GM18951 (cell line): ENCODE measurements around the gene TJP2.

Experiments
- POLR2A ChIP-seq: IDR thresholded peaks from 4 replicates; pipeline ENCODE4 v1.6.1; 2011; ENCODE audit warnings: mild to moderate bottlenecking; ENCODE audit not compliant: insufficient read length, insufficient read depth; ENCODE audit errors: extremely low read depth
- in situ Hi-C: fragments of 300-500 bp; cut with MboI; formaldehyde crosslinking; loops from one replicate; pipeline ENCODE4 v1.12.0; 2022; ENCODE audit warnings: low sequenced_read_pairs, mixed read lengths, inconsistent platforms; ENCODE audit not compliant: unreplicated experiment

TJP2 gene

GRCh38 chr9:69236188-69236587, 62.1 kb downstream of the TJP2 start:
- TF ChIP-seq POLR2A, result no peak
- in situ Hi-C loops, result no loop called here

GRCh38 chr9:69237702-69238295, 63.7 kb downstream of the TJP2 start:
- in situ Hi-C loops, result no loop called here
- TF ChIP-seq POLR2A, result no peak

- in situ Hi-C loops, result no loop called here
- no peak for TF ChIP-seq POLR2A
These were observed 69.0 kb downstream of the TJP2 start for GRCh38 chr9:69243116-69243515.

GRCh38 chr9:69246629-69247028, 72.6 kb downstream of the TJP2 start:
- in situ Hi-C loops, result no loop called here
- no peak for TF ChIP-seq POLR2A

GRCh38 chr9:69248005-69248404, 73.9 kb downstream of the TJP2 start:
- in situ Hi-C loops, result no loop called here
- no peak for TF ChIP-seq POLR2A

GRCh38 chr9:69249337-69249736, 75.3 kb downstream of the TJP2 start:
- in situ Hi-C loops, result no loop called here
- no peak for TF ChIP-seq POLR2A

- TF ChIP-seq POLR2A, result no peak
These were observed 76.6 kb downstream of the TJP2 start for GRCh38 chr9:69250681-69251080.

GRCh38 chr9:69252436-69252835, 78.4 kb downstream of the TJP2 start:
- in situ Hi-C loops, result no loop called here
- TF ChIP-seq POLR2A, result no peak

More at GRCh38 chr9:69250681-69251080, 76.6 kb downstream of the TJP2 start:
- in situ Hi-C loops, result no loop called here

GRCh38 chr9:69253057-69253456, 79.0 kb downstream of the TJP2 start:
- TF ChIP-seq POLR2A, result no peak
- in situ Hi-C loops, result no loop called here

GRCh38 chr9:69254223-69254622, 80.1 kb downstream of the TJP2 start:
- in situ Hi-C loops, result no loop called here
- TF ChIP-seq POLR2A, result no peak

- in situ Hi-C loops, result no loop called here
These were observed 81.5 kb downstream of the TJP2 start for GRCh38 chr9:69255591-69255990.

GRCh38 chr9:69258551-69258950, 84.5 kb downstream of the TJP2 start:
- no peak for TF ChIP-seq POLR2A
- in situ Hi-C loops, result no loop called here

More at GRCh38 chr9:69255591-69255990, 81.5 kb downstream of the TJP2 start:
- TF ChIP-seq POLR2A, result no peak

GRCh38 chr9:69260161-69260560, 86.1 kb downstream of the TJP2 start:
- no peak for TF ChIP-seq POLR2A
- in situ Hi-C loops, result no loop called here

GRCh38 chr9:69261636-69262035, 87.6 kb downstream of the TJP2 start:
- in situ Hi-C loops, result no loop called here
- no peak for TF ChIP-seq POLR2A

GRCh38 chr9:69264526-69264925, 90.4 kb downstream of the TJP2 start:
- no peak for TF ChIP-seq POLR2A
- in situ Hi-C loops, result no loop called here
